Small intestine (tissue), 7 donors: ENCODE measurements around the gene PACSIN2. TPM values are rescaled to one million over a fixed set of nuclear protein-coding genes. Genes with fewer than 3 reads are reported as not detected.

Experiments used
- DNase-seq, 2 donors: peaks; one replicate each; pipeline versions ENCODE4 v3.0.0 to v3.0.0-alpha.2; 2013
- FAIRE-seq: peaks from 2 replicates; lab custom pipeline; 2012; peaks lifted over from hg19 to GRCh38; lab: Jason Lieb, UNC
- H3K27ac ChIP-seq, 3 donors: one replicate each; pipeline ENCODE4 v1.5.1; 2013; ENCODE audit warnings: low read length in 2 of 3, mild to moderate bottlenecking in 2 of 3, control low read depth in 1 of 3, inconsistent platforms in 1 of 3, low read depth in 1 of 3, moderate library complexity in 1 of 3
- H3K27me3 ChIP-seq, 3 donors: one replicate each; pipeline ENCODE4 v1.6.1; 2013; ENCODE audit warnings: low read length in 3 of 3, inconsistent platforms in 1 of 3; ENCODE audit not compliant: control insufficient read depth in 3 of 3, insufficient read depth in 3 of 3
- H3K36me3 ChIP-seq, 3 donors: one replicate each; pipeline ENCODE4 v1.6.1; 2013; ENCODE audit warnings: low read length in 3 of 3, inconsistent platforms in 1 of 3, low read depth in 1 of 3, mild to moderate bottlenecking in 1 of 3, moderate library complexity in 1 of 3; ENCODE audit not compliant: control insufficient read depth in 3 of 3, insufficient read depth in 2 of 3
- H3K4me1 ChIP-seq, 3 donors: one replicate each; pipeline ENCODE4 v1.6.1; 2013; ENCODE audit warnings: low read length in 2 of 3, inconsistent platforms in 1 of 3, low read depth in 1 of 3, mild to moderate bottlenecking in 1 of 3, moderate library complexity in 1 of 3; ENCODE audit not compliant: control insufficient read depth in 3 of 3, insufficient read depth in 2 of 3
- H3K4me3 ChIP-seq, 3 donors: one replicate each; pipeline ENCODE4 v1.5.1; 2013; ENCODE audit warnings: low read length in 3 of 3, control low read depth in 1 of 3, inconsistent platforms in 1 of 3, low read depth in 1 of 3, mild to moderate bottlenecking in 1 of 3, moderate library complexity in 1 of 3
- H3K9me3 ChIP-seq, 2 donors: one replicate each; pipeline ENCODE4 v1.6.1; 2013; ENCODE audit warnings: low read depth in 1 of 2, low read length in 1 of 2; ENCODE audit not compliant: control insufficient read depth in 2 of 2, insufficient read depth in 1 of 2
- WGBS, 3 donors: extraction: QIAGEN DNeasy Blood & Tissue Kit; methylation state at CpG; one replicate each; pipeline ENCODE4 v1.1.7; 2013; 5-methylcytosine and 5-hydroxymethylcytosine counted together
- polyA plus RNA-seq, 4 donors: library from polyadenylated mRNA; stranded (reverse) in 3 of 4; unstranded in 1 of 4; fragments of 200-250 nt in 3 of 4; fragments of 120-200 nt in 1 of 4; gene quantifications; one replicate each; pipeline versions ENCODE4 v1.2.1 to v1.2.3, GENCODE V29; 2013
- donor health status: healthy with polysubstance abuse.
- donor health status: control.
- donor health status: control.
- donor health status: Bipolar disorder and iron deficiency.
- donor health status: healthy.

Gene PACSIN2
- polyA plus RNA-seq, 4 donors, result 28.9 to 53.3 (median 45.2) TPM

- Histone ChIP-seq H3K36me3 (peaks cover 3 to 71% (median 9%) of the 10 kb centered on the region in 3 donors), H3K27me3 (no peaks in the 10 kb centered on the region), H3K27ac (no peak overlapping the region), H3K4me1 (no peaks in the 10 kb centered on the region), H3K9me3 (peaks cover 0 to 5% of the 10 kb centered on the region in 2 donors), H3K4me3 (no peak overlapping the region)
- WGBS, 3 donors, result 65 to 81% (median 74%) methylated on average over 14 of the region's 14 CpGs
- DNase-seq, result no peak
- no peak for FAIRE-seq
Measured at GRCh38 chr22:42842658-42843370, 172.1 kb downstream of the PACSIN2 start.

DNA sequence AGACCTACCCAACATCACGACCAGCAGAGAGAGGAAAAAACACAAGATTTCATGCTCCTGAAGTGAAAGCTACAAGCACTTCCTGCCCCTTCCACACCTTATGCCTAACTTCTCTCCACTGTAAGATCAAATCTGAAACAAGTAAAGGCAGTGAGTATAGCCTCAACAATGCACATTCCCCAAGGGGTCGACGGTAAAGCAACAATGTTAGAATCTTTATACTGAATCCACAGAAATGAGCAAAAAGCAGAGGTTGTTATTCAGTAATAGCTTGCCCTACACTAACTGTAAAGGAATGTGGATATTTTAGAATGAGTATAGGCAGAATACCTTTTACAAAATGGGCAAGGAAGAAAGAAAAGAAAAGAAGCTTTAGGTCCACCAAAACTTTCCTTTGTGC is 173.5 kb downstream of the PACSIN2 start:
- FAIRE-seq (no peak), DNase-seq (no peak)
- Histone ChIP-seq H3K27me3 (no peaks in the 10 kb centered on the region), H3K36me3 (peaks cover 4 to 74% (median 9%) of the 10 kb centered on the region in 3 donors), H3K9me3 (peaks cover 0 to 5% of the 10 kb centered on the region in 2 donors), H3K27ac (no peak overlapping the region), H3K4me1 (no peaks in the 10 kb centered on the region), H3K4me3 (no peak overlapping the region)
- 60 to 85% (median 77%) methylated on average over 3 of the region's 3 CpGs for WGBS, 3 donors

DNA sequence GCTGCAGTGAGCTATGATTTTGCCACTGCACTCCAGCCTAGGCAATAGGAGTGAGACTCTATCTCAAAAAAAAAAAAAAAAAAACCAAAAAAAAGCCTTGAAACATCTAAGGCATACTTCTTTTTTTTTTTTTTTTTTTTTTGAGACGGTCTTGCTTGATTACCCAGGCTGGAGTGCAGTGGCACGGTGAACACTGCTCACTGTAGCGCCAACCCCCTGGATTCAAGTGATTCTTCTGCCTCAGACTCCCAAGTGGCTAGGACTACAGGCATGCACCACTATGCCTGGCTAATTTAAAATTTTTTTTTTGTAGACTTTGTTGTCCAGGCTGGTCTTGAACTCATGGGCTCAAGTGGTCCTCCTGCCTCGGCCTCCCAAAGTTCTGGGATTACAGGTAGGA is 177.4 kb downstream of the PACSIN2 start:
- H3K4me1 ChIP-seq, result no peaks in the 10 kb centered on the region
- no peak for FAIRE-seq
- 88 to 96% (median 88%) methylated on average over 4 of the region's 4 CpGs for WGBS, 3 donors
- no peak overlapping the region for H3K4me3 ChIP-seq
- DNase-seq, result no peak
- no peak overlapping the region for H3K27ac ChIP-seq
- H3K27me3 ChIP-seq, result no peaks in the 10 kb centered on the region
- H3K9me3 ChIP-seq, result no peaks in the 10 kb centered on the region
- peaks cover 9 to 62% (median 12%) of the 10 kb centered on the region in 3 donors for H3K36me3 ChIP-seq

DNA sequence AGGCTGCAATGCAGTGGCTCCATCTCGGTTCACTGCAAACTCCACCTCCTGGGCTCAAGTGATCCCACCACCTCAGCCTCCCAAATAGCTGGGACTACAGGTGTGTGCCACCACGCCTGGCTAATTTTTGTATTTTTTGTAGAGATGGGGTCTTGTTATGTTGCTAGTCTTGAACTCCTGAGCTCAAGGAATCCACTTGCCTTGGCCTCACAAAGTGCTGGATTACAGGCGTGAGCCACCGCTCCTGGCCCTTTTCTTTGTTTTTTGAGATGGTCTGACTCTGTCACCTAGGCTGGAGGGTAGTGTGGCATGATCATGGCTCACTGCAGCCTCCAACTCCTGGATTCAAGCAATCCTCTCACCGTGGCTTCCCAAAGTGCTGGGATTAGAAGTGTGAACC is 178.9 kb downstream of the PACSIN2 start:
- no peaks in the 10 kb centered on the region for H3K4me1 ChIP-seq
- no peak overlapping the region for H3K4me3 ChIP-seq
- no peak for FAIRE-seq
- DNase-seq, result no peak
- peaks cover 12 to 67% (median 14%) of the 10 kb centered on the region in 3 donors for H3K36me3 ChIP-seq
- no peaks in the 10 kb centered on the region for H3K9me3 ChIP-seq
- 95 to 99% (median 98%) methylated on average over 5 of the region's 5 CpGs for WGBS, 3 donors
- no peaks in the 10 kb centered on the region for H3K27me3 ChIP-seq
- H3K27ac ChIP-seq, result no peak overlapping the region

GRCh38 chr22:42834177-42834949 is 180.6 kb downstream of the PACSIN2 start:
- DNase-seq, result no peak
- Histone ChIP-seq H3K36me3 (peaks cover 16 to 62% (median 18%) of the 10 kb centered on the region in 3 donors), H3K27me3 (no peaks in the 10 kb centered on the region), H3K9me3 (no peaks in the 10 kb centered on the region), H3K4me3 (no peak overlapping the region), H3K27ac (no peak overlapping the region), H3K4me1 (no peaks in the 10 kb centered on the region)
- no peak for FAIRE-seq
- 64 to 79% (median 73%) methylated on average over 5 of the region's 5 CpGs for WGBS, 3 donors

DNA sequence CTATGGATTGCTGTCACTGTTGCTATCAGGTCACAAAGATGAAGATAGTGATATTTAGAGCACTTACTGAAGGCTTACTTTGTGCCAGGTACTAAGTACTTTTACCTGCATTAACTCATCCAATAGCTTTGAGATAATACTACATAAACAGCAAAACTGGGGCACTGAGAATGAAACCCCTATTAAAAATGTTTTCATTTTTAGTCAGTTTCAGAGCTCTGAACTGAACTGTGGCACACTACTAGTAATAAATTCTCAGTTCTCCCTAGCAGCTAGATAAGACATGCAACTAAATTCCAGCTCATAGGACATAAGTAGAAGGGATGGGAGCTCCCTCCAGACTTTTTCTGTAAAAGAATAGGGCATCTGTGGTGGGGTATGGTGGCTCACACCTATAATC is 181.8 kb downstream of the PACSIN2 start:
- Histone ChIP-seq H3K4me3 (no peak overlapping the region), H3K4me1 (no peaks in the 10 kb centered on the region), H3K27ac (no peak overlapping the region), H3K27me3 (no peaks in the 10 kb centered on the region), H3K36me3 (peaks cover 14 to 60% (median 18%) of the 10 kb centered on the region in 3 donors), H3K9me3 (no peaks in the 10 kb centered on the region)
- DNase-seq, result no peak
- FAIRE-seq, result no peak

GRCh38 chr22:42831712-42832111 is 183.2 kb downstream of the PACSIN2 start:
- DNase-seq, result no peak
- no peaks in the 10 kb centered on the region for H3K27me3 ChIP-seq
- H3K27ac ChIP-seq, result no peak overlapping the region
- H3K36me3 ChIP-seq, result peaks cover 14 to 60% (median 16%) of the 10 kb centered on the region in 3 donors
- H3K4me3 ChIP-seq, result no peak overlapping the region
- 91 to 97% (median 92%) methylated on average over 4 of the region's 4 CpGs for WGBS, 3 donors
- H3K4me1 ChIP-seq, result no peaks in the 10 kb centered on the region
- no peak for FAIRE-seq
- H3K9me3 ChIP-seq, result no peaks in the 10 kb centered on the region

DNA sequence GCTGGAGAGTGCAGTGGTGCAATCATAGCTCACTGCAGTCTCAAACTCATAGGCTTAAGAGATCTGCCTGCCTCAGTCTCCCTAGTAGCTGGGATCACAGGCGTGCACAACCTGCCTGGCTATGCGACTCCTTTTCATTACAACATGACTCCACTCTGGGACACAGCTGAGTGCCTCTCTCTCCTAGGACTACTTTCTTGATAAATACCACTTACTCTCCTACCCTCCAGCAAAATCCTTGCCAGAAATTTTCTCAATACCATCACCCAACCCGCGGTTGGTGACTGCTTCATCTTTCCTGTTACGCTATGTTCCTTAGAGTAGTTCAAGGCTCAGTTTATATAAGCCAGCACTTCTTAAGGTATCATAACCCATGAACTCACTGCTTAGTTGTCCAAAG is 184.8 kb downstream of the PACSIN2 start:
- no peaks in the 10 kb centered on the region for H3K9me3 ChIP-seq
- WGBS, 3 donors, result 92 to 95% (median 95%) methylated on average over 5 of the region's 5 CpGs
- H3K27me3 ChIP-seq, result no peaks in the 10 kb centered on the region
- DNase-seq (no peak), FAIRE-seq (no peak)
- H3K27ac ChIP-seq, result no peak overlapping the region
- H3K36me3 ChIP-seq, result peaks cover 12 to 57% (median 19%) of the 10 kb centered on the region in 3 donors
- H3K4me1 ChIP-seq, result no peaks in the 10 kb centered on the region
- H3K4me3 ChIP-seq, result no peak overlapping the region
